Measurements from ENCODE around the gene TSTD2. TPM values are rescaled to one million over a fixed set of nuclear protein-coding genes. Genes with fewer than 3 reads are reported as not detected.

Gene TSTD2
- total RNA-seq, 6 donors from 2014 or later, result 10.4 to 26.0 (median 21.0) TPM

GRCh38 chr9:97561501-97561900 lies 71.7 kb downstream of the TSTD2 start:
- DNase-seq, result no peak
- H3K4me3 ChIP-seq, result no peak overlapping the region
- TF ChIP-seq POLR2AphosphoS5 (IDR thresholded peaks at IDR 0.05), result no peak
- no peak for TF ChIP-seq CTCF (IDR thresholded peaks at IDR 0.05)
- TF ChIP-seq EP300 (IDR thresholded peaks at IDR 0.05), result no peak
- no peak for TF ChIP-seq POLR2A (IDR thresholded peaks at IDR 0.05)
- H3K4me1 ChIP-seq, result peaks cover 38 to 46% (median 39%) of the 10 kb centered on the region in 4 donors
- H3K27ac ChIP-seq, result no peak overlapping the region
- H3K9me3 ChIP-seq, result no peaks in the 10 kb centered on the region
- 52 to 57% methylated on average over 3 of the region's 3 CpGs for WGBS, 2 donors
- no peak for ATAC-seq (ENCODE audit: low FRiP score in 2 of 2)
- no peaks in the 10 kb centered on the region for H3K27me3 ChIP-seq
- peaks cover 0 to 4% (median 0%) of the 10 kb centered on the region in 4 donors for H3K36me3 ChIP-seq

- TF ChIP-seq POLR2A (IDR thresholded peaks at IDR 0.05) (no peak), EP300 (IDR thresholded peaks at IDR 0.05) (no peak), POLR2AphosphoS5 (IDR thresholded peaks at IDR 0.05) (no peak), CTCF (IDR thresholded peaks at IDR 0.05) (no peak)
- Histone ChIP-seq H3K4me3 (no peak overlapping the region), H3K36me3 (peaks cover 0 to under 1% (median 0%) of the 10 kb centered on the region in 4 donors), H3K27me3 (no peaks in the 10 kb centered on the region), H3K4me1 (peaks cover 38 to 50% (median 40%) of the 10 kb centered on the region in 4 donors), H3K27ac (no peak overlapping the region), H3K9me3 (no peaks in the 10 kb centered on the region)
- DNase-seq (no peak), ATAC-seq (ENCODE audit: low FRiP score in 2 of 2) (no peak)
Measured at GRCh38 chr9:97560851-97561250, 72.3 kb downstream of the TSTD2 start.

- WGBS, 2 donors, result 85 to 92% methylated on average over 6 of the region's 6 CpGs
- H3K36me3 ChIP-seq, result no peaks in the 10 kb centered on the region
- DNase-seq (no peak), ATAC-seq (ENCODE audit: low FRiP score in 2 of 2) (no peak)
- peaks cover 38 to 51% (median 40%) of the 10 kb centered on the region in 4 donors for H3K4me1 ChIP-seq
- no peaks in the 10 kb centered on the region for H3K27me3 ChIP-seq
- TF ChIP-seq CTCF (IDR thresholded peaks at IDR 0.05) (no peak), EP300 (IDR thresholded peaks at IDR 0.05) (no peak), POLR2AphosphoS5 (IDR thresholded peaks at IDR 0.05) (no peak), POLR2A (IDR thresholded peaks at IDR 0.05) (no peak)
- H3K4me3 ChIP-seq, result no peak overlapping the region
- H3K27ac ChIP-seq, result no peak overlapping the region
- H3K9me3 ChIP-seq, result no peaks in the 10 kb centered on the region
Measured at GRCh38 chr9:97560154-97560553, 73.0 kb downstream of the TSTD2 start.

GRCh38 chr9:97559111-97559514 lies 74.1 kb downstream of the TSTD2 start:
- ATAC-seq (ENCODE audit: low FRiP score in 2 of 2) (no peak), DNase-seq (no peak)
- H3K27ac ChIP-seq, result peak overlapping the region in 1 of 4 donors; percentile 88

More at GRCh38 chr9:97559111-97559514, 74.1 kb downstream of the TSTD2 start:
- no peak overlapping the region for H3K4me3 ChIP-seq
- WGBS, 2 donors, result 76 to 83% methylated on average over 10 of the region's 10 CpGs
- H3K9me3 ChIP-seq, result no peaks in the 10 kb centered on the region
- TF ChIP-seq POLR2AphosphoS5 (IDR thresholded peaks at IDR 0.05), result no peak
- TF ChIP-seq CTCF (IDR thresholded peaks at IDR 0.05), result no peak
- TF ChIP-seq POLR2A (IDR thresholded peaks at IDR 0.05), result no peak
- no peak for TF ChIP-seq EP300 (IDR thresholded peaks at IDR 0.05)
- H3K27me3 ChIP-seq, result no peaks in the 10 kb centered on the region
- H3K4me1 ChIP-seq, result peaks cover 30 to 42% (median 33%) of the 10 kb centered on the region in 4 donors
- H3K36me3 ChIP-seq, result no peaks in the 10 kb centered on the region
